Neural cell (in vitro differentiated cells): ENCODE results near the gene LTBP4. TPM values are rescaled to one million over a fixed set of nuclear protein-coding genes. Genes with fewer than 3 reads are reported as not detected.

Source experiments
- H2AFZ ChIP-seq: fragments of 200-600, 300-800 bp; sonication (generic), shearing (Covaris generic); 2 replicates; pipeline ENCODE4 v1.6.0; 2014; ENCODE audit warnings: low read depth, mild to moderate bottlenecking, antibody characterized with exemption, low read length, moderate library complexity
- H3F3A ChIP-seq: fragments of 200-600 bp; shearing (Covaris generic); 2 replicates; pipeline ENCODE4 v1.6.1; 2016; ENCODE audit warnings: mild to moderate bottlenecking, moderate library complexity, mixed read lengths, antibody characterized with exemption, low read length; ENCODE audit not compliant: insufficient read depth, poor library complexity, severe bottlenecking
- H3K27ac ChIP-seq: fragments of 200-600, 300-800 bp; sonication (generic), shearing (Covaris generic); 2 replicates; pipeline ENCODE4 v1.5.1; 2014; ENCODE audit warnings: mild to moderate bottlenecking, low read length, moderate library complexity
- H3K27me3 ChIP-seq: fragments of 300-800, 200-600 bp; sonication (generic), shearing (Covaris generic); 2 replicates; pipeline ENCODE4 v1.6.0; 2014; ENCODE audit warnings: mild to moderate bottlenecking, low read depth, low read length, moderate library complexity; ENCODE audit not compliant: insufficient read depth
- H3K36me3 ChIP-seq: fragments of 300-800, 200-600 bp; sonication (generic), shearing (Covaris generic); 2 replicates; pipeline ENCODE4 v1.5.1; 2014; ENCODE audit warnings: mild to moderate bottlenecking, antibody characterized with exemption, low read length, moderate library complexity; ENCODE audit not compliant: insufficient read depth
- H3K4me2 ChIP-seq: fragments of 300-800, 200-600 bp; sonication (generic), shearing (Covaris generic); 2 replicates; pipeline ENCODE4 v1.6.0; 2014; ENCODE audit warnings: mild to moderate bottlenecking, low read length
- H3K4me3 ChIP-seq: fragments of 300-800, 200-600 bp; sonication (generic), shearing (Covaris generic); 2 replicates; pipeline ENCODE4 v1.5.1; 2014; ENCODE audit warnings: mild to moderate bottlenecking, low read length, moderate library complexity
- H3K79me2 ChIP-seq: fragments of 200-600 bp; shearing (Covaris generic); replicated peaks from 2 replicates; pipeline ENCODE4 v1.6.0; 2014; ENCODE audit warnings: mild to moderate bottlenecking, low read length, moderate library complexity; ENCODE audit not compliant: insufficient read depth
- H3K9ac ChIP-seq: fragments of 300-800, 200-600 bp; sonication (generic), shearing (Covaris generic); 2 replicates; pipeline ENCODE4 v1.6.1; 2016; ENCODE audit warnings: mild to moderate bottlenecking, low read length, mixed read lengths
- H3K9me2 ChIP-seq: fragments of 200-600 bp; shearing (Covaris generic); 2 replicates; pipeline ENCODE4 v1.6.1; 2016; ENCODE audit warnings: mild to moderate bottlenecking, low read length, mixed read lengths; ENCODE audit not compliant: insufficient read depth
- H3K9me3 ChIP-seq: fragments of 200-600, 300-800 bp; sonication (generic), shearing (Covaris generic); 2 replicates; pipeline ENCODE4 v1.6.1; 2016; ENCODE audit warnings: mild to moderate bottlenecking, mixed run types, low read length, moderate library complexity, mixed read lengths
- H4K20me1 ChIP-seq: fragments of 200-600 bp; shearing (Covaris generic); 2 replicates; pipeline ENCODE4 v1.6.1; 2016; ENCODE audit warnings: mild to moderate bottlenecking, mixed run types; ENCODE audit not compliant: insufficient read depth
- EP300 ChIP-seq: fragments of 450-650 bp; conservative IDR thresholded peaks from 2 replicates; pipeline ENCODE4 v1.6.1; 2014; ENCODE audit warnings: antibody characterized with exemption, mild to moderate bottlenecking, moderate library complexity; ENCODE audit not compliant: poor library complexity, severe bottlenecking
- EZH2 ChIP-seq: fragments of 200-600, 300-800 bp; shearing (Covaris generic), sonication (generic); IDR thresholded peaks from 2 replicates; pipeline ENCODE4 v1.6.1; 2014; ENCODE audit warnings: antibody characterized with exemption, low read length, borderline replicate concordance, mild to moderate bottlenecking; ENCODE audit not compliant: insufficient read depth, poor library complexity, severe bottlenecking
- MXI1 ChIP-seq: fragments of 450-650 bp; conservative IDR thresholded peaks from 2 replicates; pipeline ENCODE4 v1.6.1; 2014; ENCODE audit warnings: antibody characterized with exemption, mild to moderate bottlenecking; ENCODE audit not compliant: poor library complexity, severe bottlenecking
- POLR2AphosphoS5 ChIP-seq: IDR thresholded peaks from 2 replicates; pipeline ENCODE4 v1.6.1; 2012
- RAD21 ChIP-seq: fragments of 450-650 bp; conservative IDR thresholded peaks from 2 replicates; pipeline ENCODE4 v1.6.1; 2014; ENCODE audit warnings: antibody characterized with exemption, mild to moderate bottlenecking, moderate library complexity
- REST ChIP-seq: IDR thresholded peaks from 2 replicates; pipeline ENCODE4 v1.6.1; 2012; ENCODE audit warnings: borderline replicate concordance
- SMC3 ChIP-seq: fragments of 450-650 bp; conservative IDR thresholded peaks from 2 replicates; pipeline ENCODE4 v1.6.1; 2014; ENCODE audit warnings: antibody characterized with exemption, mild to moderate bottlenecking, moderate library complexity; ENCODE audit not compliant: poor library complexity
- TAF1 ChIP-seq: IDR thresholded peaks from 2 replicates; pipeline ENCODE4 v1.6.1; 2012; ENCODE audit warnings: low read depth
- polyA plus RNA-seq: library from polyadenylated mRNA; depleted of rRNA; stranded (reverse); fragments of >200 nt; gene quantifications from 2 replicates; pipeline ENCODE4 v1.2.3, GENCODE V29; 2014
- TF ChIP-seq, protein P1 (sequence below): fragments of 450-650 bp; IDR thresholded peaks from 2 replicates; pipeline ENCODE4 v1.5.1; 2014; ENCODE audit warnings: antibody characterized with exemption, mild to moderate bottlenecking, moderate library complexity; ENCODE audit not compliant: poor library complexity, severe bottlenecking

LTBP4 gene
- polyA plus RNA-seq, 1 donor from 2014 or later, result 55.6 TPM

DNA sequence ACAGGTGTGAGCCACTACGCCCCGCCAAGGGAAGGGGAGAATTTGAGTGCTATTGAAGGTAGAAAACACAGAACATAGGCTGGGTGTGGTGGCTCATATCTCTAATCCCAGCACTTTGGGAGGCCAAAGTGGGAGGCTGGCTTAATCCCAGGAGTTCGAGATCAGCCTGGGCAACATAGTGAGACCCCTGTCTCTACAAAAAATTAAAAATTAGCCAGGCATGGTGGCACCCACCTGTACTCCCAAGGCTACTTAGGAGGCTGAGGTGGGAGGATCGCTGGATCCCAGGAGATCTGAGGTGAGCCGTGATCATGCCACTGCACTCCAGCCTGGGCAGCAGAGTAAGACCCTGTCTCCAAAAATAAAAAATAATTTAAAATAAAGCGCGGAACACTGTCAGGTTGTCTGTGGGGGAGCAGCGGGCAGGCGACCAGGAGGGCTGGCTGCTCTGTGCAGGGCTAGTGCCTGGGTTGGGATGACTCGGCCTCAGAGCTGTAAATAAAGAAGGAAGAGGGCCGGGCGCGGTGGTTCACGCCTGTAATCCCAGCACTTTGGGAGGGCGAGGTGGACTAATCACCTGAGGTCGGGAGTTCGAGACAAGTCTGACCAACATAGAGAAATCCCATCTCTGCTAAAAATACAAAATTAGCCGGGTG, 41.0 kb downstream of the LTBP4 start:
- no peak for TF ChIP-seq RAD21
- TF ChIP-seq EP300, result no peak
- TF ChIP-seq POLR2AphosphoS5, result no peak
- TF ChIP-seq TAF1, result no peak
- no peak for TF ChIP-seq MXI1
- TF ChIP-seq, protein P1, sequence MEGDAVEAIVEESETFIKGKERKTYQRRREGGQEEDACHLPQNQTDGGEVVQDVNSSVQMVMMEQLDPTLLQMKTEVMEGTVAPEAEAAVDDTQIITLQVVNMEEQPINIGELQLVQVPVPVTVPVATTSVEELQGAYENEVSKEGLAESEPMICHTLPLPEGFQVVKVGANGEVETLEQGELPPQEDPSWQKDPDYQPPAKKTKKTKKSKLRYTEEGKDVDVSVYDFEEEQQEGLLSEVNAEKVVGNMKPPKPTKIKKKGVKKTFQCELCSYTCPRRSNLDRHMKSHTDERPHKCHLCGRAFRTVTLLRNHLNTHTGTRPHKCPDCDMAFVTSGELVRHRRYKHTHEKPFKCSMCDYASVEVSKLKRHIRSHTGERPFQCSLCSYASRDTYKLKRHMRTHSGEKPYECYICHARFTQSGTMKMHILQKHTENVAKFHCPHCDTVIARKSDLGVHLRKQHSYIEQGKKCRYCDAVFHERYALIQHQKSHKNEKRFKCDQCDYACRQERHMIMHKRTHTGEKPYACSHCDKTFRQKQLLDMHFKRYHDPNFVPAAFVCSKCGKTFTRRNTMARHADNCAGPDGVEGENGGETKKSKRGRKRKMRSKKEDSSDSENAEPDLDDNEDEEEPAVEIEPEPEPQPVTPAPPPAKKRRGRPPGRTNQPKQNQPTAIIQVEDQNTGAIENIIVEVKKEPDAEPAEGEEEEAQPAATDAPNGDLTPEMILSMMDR, result no peak
- Histone ChIP-seq H4K20me1 (no peaks in the 10 kb centered on the region), H3K4me2 (no peak overlapping the region), H3K79me2 (no peaks in the 10 kb centered on the region), H3K4me3 (no peak overlapping the region), H3K27ac (no peak overlapping the region), H3K9ac (no peak overlapping the region), H3K9me2 (no peaks in the 10 kb centered on the region), H3K27me3 (no peaks in the 10 kb centered on the region), H3F3A (no peaks in the 10 kb centered on the region), H3K9me3 (no peaks in the 10 kb centered on the region), H3K36me3 (no peaks in the 10 kb centered on the region), H2AFZ (no peak overlapping the region)

DNA sequence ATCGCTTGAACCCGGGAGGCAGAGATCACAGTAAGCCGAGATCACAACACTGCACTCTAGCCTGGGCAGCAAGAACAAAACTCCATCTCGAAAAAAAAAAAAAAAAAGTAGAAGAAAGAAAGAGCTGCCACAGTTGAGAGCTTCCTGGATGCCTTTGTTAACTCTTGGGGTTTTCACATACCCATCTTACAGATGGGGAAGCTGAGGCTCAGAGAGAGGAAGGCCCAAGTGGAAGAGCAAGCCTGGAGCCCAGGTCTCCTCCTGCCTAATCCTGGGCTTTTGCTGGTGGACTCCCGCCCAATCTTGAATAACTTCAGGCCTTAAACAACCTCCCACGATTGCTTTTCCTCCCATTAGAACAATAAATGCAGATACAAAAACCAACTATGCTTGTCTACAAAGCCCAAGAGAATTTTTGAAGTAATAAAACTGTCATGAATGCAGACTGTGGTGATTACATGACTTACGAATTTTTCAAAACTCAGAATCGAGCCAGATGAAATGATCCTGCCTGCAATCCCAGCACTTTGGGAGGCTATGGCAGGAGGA, 41.7 kb downstream of the LTBP4 start:
- Histone ChIP-seq H3K4me3 (no peak overlapping the region), H3K27me3 (no peaks in the 10 kb centered on the region), H3K79me2 (no peaks in the 10 kb centered on the region), H3K36me3 (no peaks in the 10 kb centered on the region), H3K9me3 (no peaks in the 10 kb centered on the region), H2AFZ (no peak overlapping the region), H4K20me1 (no peaks in the 10 kb centered on the region), H3K27ac (no peak overlapping the region), H3K9ac (no peak overlapping the region), H3K4me2 (no peak overlapping the region), H3F3A (no peaks in the 10 kb centered on the region), H3K9me2 (no peaks in the 10 kb centered on the region)
- no peak for TF ChIP-seq SMC3

DNA sequence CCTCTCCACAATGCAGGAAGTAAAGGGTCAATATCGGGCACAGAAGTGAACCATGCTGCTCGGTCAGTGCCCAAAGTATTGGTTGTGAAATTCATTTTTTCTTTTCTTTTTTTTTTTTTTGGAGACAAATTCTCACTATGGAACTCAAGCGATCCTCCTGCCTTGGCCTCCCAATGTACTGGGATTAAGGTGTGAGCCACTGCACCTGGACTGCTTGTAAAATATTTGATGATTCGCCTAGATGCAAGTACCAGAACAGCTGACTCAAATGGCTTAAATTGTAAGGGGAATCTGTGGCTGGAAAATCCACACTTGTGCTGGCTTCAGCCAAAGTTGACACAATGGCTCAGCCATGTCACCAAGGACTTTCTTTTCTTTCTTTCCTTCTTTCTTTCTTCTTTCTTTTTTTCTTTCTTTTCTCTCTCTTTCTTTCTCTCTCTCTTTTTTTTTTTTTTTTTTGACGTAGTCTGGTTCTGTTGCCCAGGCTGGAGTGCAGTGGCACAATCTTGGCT, 45.6 kb downstream of the LTBP4 start:
- Histone ChIP-seq H3K9me2 (no peaks in the 10 kb centered on the region), H3K4me2 (no peak overlapping the region), H2AFZ (no peak overlapping the region), H3K27me3 (no peaks in the 10 kb centered on the region), H3K79me2 (no peaks in the 10 kb centered on the region), H3K9me3 (no peaks in the 10 kb centered on the region), H3K4me3 (no peak overlapping the region), H3K27ac (no peak overlapping the region), H3K9ac (no peak overlapping the region), H3F3A (no peaks in the 10 kb centered on the region), H4K20me1 (no peaks in the 10 kb centered on the region), H3K36me3 (no peaks in the 10 kb centered on the region)
- TF ChIP-seq EZH2, result no peak
- TF ChIP-seq POLR2AphosphoS5, result no peak
- TF ChIP-seq MXI1, result no peak
- no peak for TF ChIP-seq RAD21
- TF ChIP-seq REST, result no peak
- TF ChIP-seq TAF1, result no peak
- TF ChIP-seq SMC3, result no peak
- TF ChIP-seq, protein P1, result no peak
- TF ChIP-seq EP300, result no peak
